ENCODE results near the gene DAB2IP. TPM values are rescaled to one million over a fixed set of nuclear protein-coding genes. Genes with fewer than 3 reads are reported as not detected.
A peak's percentile ranks its signal among the peaks of the same experiment; 100 is the strongest.

The DAB2IP gene
- total and polyA plus RNA-seq, 2 of the 4 experiments (the other 2 are of a cell fraction): 5.6 to 17.2 TPM

DNA sequence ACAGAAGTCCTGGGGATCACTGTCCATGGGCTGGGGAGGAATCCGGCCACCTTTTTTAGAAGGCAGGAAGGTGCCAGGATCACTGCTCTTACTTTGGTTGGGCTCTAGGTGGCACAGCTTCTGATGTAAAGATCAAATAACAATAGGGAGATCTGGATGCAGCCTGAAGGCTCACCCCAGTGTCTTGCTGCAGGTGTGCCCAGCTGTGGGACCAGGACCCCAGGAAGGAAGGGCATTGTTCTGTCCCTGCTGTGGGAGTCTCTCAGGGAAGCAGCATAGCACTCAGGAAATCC is 69.6 kb downstream of the DAB2IP start:
- Histone ChIP-seq H3K14ac (replicated peaks; ENCODE audit: low read depth, low read length) (peak overlapping the region; percentile 46), H2AFZ (replicated peaks; ENCODE audit: low read length, poor library complexity) (no peak overlapping the region), H3K4me1 (ENCODE audit: control insufficient read depth, insufficient read depth, low read length) (peaks cover 64% of the 10 kb centered on the region), H4K5ac (ENCODE audit: low read depth, low read length) (peak overlapping the region; percentile 72), H3K9me3 (ENCODE audit: control insufficient read depth, insufficient read depth, low read length) (no peaks in the 10 kb centered on the region), H3K36me3 (ENCODE audit: control insufficient read depth, insufficient read depth, low read length) (no peaks in the 10 kb centered on the region), H3K4ac (ENCODE audit: low read depth, low read length) (peak overlapping the region; percentile 75), H3K4me2 (ENCODE audit: low read depth, low read length) (peak overlapping the region; percentile 30), H3K56ac (ENCODE audit: extremely low read depth, insufficient read depth, low read length) (peak overlapping the region; percentile 31), H2BK20ac (ENCODE audit: low read depth, low read length) (peak overlapping the region; percentile 22), H3K23ac (ENCODE audit: low read depth, low read length) (peak overlapping the region; percentile 9; the same call in 1 of the 2 replicates), H2BK120ac (ENCODE audit: low read depth, low read length) (peak overlapping the region; percentile 53), H4K20me1 (ENCODE audit: insufficient read depth, low read length) (peaks cover 40% of the 10 kb centered on the region), H2BK15ac (ENCODE audit: low read depth, low read length) (peak overlapping the region; percentile 69; the same call in 2 of the 3 replicates), H4K8ac (ENCODE audit: low read depth in 2 of 2, low read length in 2 of 2) (peak overlapping the region; percentile 64 to 66; a peak in 3 of 4 replicates), H3K4me3 (ENCODE audit: insufficient read depth, low read depth, low read length) (no peak overlapping the region), H4K91ac (ENCODE audit: insufficient read depth, low read depth, low read length) (peak overlapping the region; percentile 69), H3K18ac (ENCODE audit: low read depth, low read length) (peak overlapping the region; percentile 43), H3K27ac (ENCODE audit: insufficient read depth, low read length) (peak overlapping the region; percentile 92), H2BK5ac (ENCODE audit: low read depth, low read length, poor library complexity, severe bottlenecking) (peak overlapping the region; percentile 69), H2AK5ac (ENCODE audit: low read depth, low read length) (peak overlapping the region; percentile 88), H3K79me1 (ENCODE audit: low read depth in 1 of 2, low read length in 2 of 2) (peaks cover 33 to 95% of the 10 kb centered on the region in 2 experiments), H3K9ac (ENCODE audit: low read depth, low read length) (peak overlapping the region; percentile 58), H3K9me1 (ENCODE audit: insufficient read depth, low read length) (peaks cover 50% of the 10 kb centered on the region), H2AK9ac (replicated peaks; ENCODE audit: low read depth, low read length, poor library complexity) (peak overlapping the region; percentile 47), H3K27me3 (ENCODE audit: control insufficient read depth, insufficient read depth, low read length) (no peaks in the 10 kb centered on the region)
- WGBS, 2 experiments (ENCODE audit: extremely low coverage in 2 of 2, insufficient read length in 1 of 2): no CpG with 5 or more reads among the region's 1 CpG
- no TSS peak for BruUV-seq (replicated peaks)
- dilution Hi-C loops (cut with HindIII; ENCODE audit: low sequenced_read_pairs, unreplicated experiment) (no loop called here), intact Hi-C loops (cut with micrococcal nuclease) (no loop called here), in situ Hi-C loops (cut with MboI; ENCODE audit: low sequenced_read_pairs) (no loop called here)
- ChIA-PET CTCF (interaction anchor here (0.6 to 1.5 kb wide), 3 partner anchors 14 to 175 kb away, joined by 3 read pairs; no protein-coding TSS in a partner anchor), POLR2A (ENCODE audit: unreplicated experiment) (no interaction called here)
- TF ChIP-seq, protein P1, sequence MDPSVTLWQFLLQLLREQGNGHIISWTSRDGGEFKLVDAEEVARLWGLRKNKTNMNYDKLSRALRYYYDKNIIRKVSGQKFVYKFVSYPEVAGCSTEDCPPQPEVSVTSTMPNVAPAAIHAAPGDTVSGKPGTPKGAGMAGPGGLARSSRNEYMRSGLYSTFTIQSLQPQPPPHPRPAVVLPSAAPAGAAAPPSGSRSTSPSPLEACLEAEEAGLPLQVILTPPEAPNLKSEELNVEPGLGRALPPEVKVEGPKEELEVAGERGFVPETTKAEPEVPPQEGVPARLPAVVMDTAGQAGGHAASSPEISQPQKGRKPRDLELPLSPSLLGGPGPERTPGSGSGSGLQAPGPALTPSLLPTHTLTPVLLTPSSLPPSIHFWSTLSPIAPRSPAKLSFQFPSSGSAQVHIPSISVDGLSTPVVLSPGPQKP (IDR thresholded peaks at IDR 0.05; ENCODE audit: borderline replicate concordance, low read depth, low read length): no peak
- no peak for TF ChIP-seq MXI1 (IDR thresholded peaks at IDR 0.05; ENCODE audit: borderline replicate concordance, low read depth, low read length)
- TF ChIP-seq RAD21 (IDR thresholded peaks at IDR 0.05; ENCODE audit: low read length): no peak
- no peak for TF ChIP-seq MAZ (IDR thresholded peaks at IDR 0.05; ENCODE audit: borderline replicate concordance, low read depth, low read length)
- no peak for TF ChIP-seq CTCF (conservative IDR thresholded peaks at IDR 0.05; ENCODE audit: low read depth, low read length)
- no peak for TF ChIP-seq SMC3 (IDR thresholded peaks at IDR 0.05; ENCODE audit: low read depth, low read length)
- DNase-seq (no peak), ATAC-seq (ENCODE audit: low read depth) (no peak)
